GM18907 (cell line): Measurements from ENCODE around the gene METAP1.
A peak's percentile ranks its signal among the peaks of the same experiment; 100 is the strongest.
"Not testable (repeated sequence)": the region's sequence is repeated elsewhere in the genome, so short reads cannot be mapped to it uniquely, and the experiment has no call there.

Experiments
- ATAC-seq: cut with Tn5 transposase; IDR thresholded peaks from one replicate; pipeline ENCODE4 v1.9.1; 2021; ENCODE audit warnings: mild to moderate bottlenecking, moderate library complexity; ENCODE audit not compliant: unreplicated experiment

Gene METAP1

DNA sequence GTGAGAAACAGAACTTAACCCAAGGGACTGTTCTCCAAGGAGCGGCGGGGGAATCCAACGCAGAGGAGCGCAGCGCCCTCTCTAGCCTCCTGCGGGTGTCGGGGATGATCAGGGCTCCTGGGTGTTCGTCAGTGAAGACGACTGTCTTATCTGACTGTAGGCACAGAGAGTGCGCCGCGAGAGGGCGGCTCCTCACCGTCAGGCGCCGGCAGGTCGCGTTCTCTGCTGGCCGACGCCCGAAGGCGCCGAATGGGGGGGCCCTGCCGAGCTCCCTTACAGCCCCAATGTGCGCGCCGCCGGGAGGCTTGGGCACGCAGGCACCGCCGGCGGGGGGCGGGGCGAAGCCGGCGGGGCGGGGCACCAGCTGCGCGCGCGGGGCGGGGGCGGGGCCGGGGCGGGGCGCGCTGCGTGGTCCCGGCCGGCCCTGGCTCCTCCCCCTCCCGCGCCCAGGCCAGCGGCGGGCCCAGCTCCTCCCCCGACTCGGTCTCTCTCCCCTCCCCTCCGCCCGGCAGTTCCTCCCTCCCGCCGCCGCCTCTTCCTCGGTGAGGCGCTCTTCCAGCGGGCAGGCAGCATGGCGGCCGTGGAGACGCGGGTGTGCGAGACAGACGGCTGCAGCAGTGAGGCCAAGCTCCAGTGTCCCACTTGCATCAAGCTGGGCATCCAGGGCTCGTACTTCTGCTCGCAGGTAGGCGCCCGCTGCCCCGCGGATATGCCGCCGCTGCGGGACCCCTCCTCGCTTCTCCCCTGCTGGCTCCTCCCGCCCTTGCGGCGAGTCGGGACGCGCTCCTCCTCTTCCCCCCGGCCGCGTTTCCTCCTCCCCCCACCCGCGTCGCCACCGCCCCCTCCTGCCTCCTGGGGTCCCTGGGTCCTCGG is at the start of gene METAP1:
METAP1 (plus strand) TSS at position 539 of the 873 bp plus-strand sequence; CDS start at position 572, 33 bp downstream.
- ATAC-seq, result peak; percentile 95

DNA sequence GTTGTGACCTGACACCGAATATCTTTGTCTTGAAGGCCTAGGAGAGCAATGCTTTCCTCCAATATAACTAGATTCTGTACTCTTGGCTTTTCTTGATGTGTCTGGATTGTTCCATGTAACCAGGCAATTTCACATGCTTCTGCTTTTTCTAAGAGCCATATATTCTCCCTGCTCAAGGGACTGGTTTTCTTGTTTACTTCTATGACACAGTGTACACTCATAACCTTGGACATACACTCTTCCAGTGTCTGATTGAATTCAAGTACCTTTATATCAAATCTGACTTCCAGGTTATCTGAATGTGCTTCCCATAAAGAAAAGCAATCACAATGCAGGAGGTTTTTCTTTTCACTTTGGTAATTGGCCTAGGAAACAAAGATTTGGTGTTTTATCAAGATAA is 49.2 kb upstream of the METAP1 start:
- no peak for ATAC-seq

DNA sequence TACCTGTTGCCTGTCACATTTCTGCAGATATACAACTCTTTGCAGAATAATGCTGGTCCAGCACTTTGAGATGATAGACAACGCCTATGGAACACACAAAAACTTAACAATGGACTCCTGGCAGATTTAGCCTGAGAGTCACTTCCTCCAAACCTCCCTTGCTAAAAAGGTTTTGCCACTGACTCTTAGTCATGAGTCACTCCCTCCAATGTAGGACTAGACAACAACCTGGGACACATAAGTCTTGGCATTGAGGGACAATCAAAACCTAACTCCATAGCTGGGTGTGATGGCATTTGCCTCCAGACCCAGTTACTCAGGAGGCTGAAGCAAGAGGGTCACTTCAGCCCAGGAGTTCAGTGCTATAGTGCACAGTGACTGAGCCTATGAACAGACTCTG is 44.6 kb upstream of the METAP1 start:
- ATAC-seq, result no peak

DNA sequence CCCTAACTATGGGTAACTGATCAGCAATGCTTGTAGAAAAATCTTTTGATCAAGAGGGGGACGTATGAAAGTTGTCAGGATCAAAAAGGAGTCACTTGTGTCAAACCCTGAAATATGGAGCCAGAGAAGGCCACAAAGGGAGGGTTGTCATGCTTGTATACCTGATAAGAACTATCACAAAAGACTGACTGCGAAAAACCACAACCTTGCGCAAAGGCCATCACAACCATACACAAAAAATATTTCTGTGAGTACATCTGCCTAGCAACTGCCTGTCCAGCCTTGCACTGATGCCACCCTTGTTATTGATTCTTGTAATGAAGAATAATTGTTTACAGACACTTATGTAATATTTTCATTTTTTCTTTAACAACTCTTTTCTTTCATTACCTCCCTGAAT is 43.8 kb upstream of the METAP1 start:
- no peak for ATAC-seq

DNA sequence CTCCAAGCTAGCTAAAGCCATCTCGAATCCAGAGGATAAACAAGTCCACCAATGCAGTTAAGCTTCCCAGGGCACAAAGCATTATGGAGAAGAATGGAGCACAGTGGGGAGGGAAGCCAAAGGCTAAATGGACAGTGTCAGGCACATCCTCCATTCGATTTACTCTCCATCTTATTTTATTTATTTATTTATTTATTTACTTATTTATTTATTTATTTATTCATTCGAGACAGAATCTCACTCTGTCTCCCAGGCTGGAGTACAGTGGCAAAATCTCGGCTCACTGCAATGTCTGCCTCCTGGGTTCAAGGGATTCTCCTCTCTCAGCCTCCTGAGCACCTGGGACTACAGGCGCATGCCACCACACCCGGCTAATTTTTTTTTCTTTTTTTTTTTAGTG is 40.3 kb upstream of the METAP1 start:
- no peak for ATAC-seq

DNA sequence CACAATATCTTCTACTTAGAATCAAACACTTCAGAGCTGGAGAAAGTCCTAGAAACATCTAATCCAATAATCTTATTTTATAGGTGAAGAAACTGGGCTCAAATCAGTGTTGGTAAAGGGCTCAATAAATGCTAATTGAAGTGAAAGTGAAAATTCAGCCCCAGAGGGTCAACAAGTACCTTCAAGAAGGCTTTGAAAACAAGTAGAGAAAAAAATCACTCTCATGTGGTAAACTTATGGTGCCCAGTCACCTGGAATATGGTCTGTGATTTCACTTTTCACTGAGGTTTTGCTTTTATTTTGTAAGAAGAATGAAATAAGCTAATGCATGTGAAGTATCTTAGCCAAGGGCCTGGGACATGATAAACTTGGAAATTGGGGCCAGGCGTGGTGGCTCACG is 37.5 kb upstream of the METAP1 start:
- no peak for ATAC-seq

DNA sequence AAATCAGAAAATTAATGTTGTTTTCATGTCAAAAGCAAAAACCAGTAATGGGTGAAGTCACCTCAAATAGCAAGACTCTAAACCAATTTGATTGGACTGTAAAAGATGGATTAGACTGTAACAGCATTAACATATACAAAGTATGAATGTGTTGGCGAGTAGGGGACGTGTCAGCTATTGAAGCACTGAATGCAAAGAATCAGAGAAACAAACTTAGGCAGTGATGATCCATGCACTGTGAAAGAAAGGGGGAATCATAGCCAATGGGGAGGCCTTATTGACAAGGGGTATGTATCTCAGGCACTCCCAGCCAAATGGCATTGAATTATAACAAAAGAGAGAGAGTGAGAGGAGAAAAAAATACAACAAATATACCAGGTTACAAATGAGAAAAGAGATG is 36.1 kb upstream of the METAP1 start:
- ATAC-seq, result no peak

DNA sequence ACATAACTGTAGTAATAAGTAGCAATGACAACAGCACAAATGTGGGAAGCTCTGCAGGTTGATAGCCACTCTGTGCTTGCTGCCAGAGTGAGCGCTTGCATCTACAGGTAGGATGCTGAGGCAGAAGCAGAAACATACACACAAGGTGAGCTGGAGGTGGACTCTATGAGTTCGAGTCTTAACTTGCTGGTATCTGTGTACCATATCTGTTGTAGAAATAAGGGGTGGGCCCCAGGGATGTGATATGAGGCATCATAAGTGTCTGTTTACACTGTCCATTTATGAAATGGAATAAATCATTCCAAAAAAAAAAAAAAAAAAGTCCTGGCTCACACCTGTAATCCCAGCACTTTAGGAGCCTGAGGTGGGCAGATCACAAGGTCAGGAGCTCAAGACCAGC is 33.8 kb upstream of the METAP1 start:
- no peak for ATAC-seq

DNA sequence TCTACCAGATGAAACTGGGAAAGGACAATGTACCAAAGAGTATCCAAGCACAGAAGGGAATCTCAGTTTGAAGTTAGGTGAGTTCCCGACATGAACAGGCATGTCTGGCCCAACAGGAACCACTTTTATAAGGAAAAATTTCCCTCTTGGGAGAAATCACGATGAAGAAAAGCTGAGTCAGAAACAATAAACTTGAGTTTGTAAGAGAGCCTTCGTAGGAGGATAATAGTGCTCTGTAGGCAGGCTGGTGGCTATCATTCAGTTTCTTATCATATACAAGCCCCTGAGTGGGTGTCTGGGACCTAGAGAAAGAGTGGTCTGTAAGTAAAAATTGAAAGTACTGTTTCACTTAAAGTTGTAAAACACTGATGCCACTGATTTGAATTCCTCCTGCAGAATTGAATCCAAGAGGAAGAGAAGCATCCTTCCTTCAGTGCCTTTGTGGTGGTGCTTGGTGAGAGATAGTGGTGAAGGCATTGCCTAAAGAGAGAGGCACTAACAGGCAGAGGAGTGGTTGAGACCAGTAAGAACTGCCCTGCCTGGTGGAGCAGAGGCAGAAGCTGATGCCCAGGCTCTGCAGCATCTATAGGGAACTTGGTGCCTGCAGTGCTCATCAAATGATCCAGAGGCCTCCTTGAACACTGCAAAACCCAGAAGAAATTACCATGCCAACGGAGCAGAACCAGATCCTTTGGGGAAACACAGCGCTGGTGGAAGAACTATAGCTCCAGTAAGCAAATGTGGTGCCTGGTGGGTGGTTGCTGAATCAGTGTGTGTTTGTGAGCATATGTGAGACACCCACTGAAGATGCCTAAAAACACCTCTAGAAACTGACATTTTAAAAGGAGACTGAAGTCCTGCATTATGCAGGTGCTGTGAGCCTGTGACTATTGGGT is 31.7 kb upstream of the METAP1 start:
- ATAC-seq, result no peak

DNA sequence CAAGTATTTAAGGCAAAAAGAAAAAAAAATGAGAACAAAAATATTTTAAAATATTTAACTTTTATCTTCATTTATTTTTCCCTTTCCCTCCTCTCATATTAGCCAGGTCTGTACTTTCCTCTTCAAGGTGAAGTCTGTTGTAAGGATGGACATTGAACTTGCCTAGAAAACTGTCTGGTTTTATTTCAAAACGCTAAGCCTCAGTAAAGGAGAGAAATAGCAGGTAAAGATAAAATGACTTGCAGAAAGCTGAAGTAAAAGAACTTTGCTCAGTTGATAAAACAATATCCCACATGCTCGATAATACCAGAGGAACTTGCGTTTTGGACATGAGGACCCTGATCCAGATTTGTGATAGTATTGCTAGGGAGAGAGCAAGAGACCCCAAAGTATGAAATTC is 28.6 kb upstream of the METAP1 start:
- ATAC-seq, result no peak

DNA sequence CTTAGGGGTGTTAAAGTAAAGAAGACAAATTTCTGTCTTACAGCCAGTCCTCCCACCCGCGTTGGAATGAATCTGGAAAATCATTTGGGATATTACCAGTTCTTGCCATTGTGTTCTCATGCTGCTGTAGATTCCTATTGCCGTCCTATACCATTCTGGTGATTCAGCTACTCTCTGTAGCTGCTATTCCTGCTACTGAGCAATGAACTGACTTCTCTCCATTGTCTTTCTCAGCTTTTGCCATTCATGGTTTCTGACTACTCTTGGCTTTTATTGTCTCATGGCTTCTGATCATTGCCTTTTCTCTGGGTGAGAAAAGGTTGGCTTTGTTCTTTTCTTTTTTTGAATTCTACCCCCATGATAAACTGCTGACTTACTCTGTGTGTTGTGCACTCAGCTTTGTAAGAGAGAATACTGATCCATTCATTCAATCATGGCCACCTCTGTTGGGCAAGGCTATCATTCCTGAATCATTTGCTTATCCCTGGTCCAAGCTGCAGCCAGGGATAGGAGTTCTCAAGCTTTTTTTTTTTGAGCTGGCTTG is 27.7 kb upstream of the METAP1 start:
- no peak for ATAC-seq

DNA sequence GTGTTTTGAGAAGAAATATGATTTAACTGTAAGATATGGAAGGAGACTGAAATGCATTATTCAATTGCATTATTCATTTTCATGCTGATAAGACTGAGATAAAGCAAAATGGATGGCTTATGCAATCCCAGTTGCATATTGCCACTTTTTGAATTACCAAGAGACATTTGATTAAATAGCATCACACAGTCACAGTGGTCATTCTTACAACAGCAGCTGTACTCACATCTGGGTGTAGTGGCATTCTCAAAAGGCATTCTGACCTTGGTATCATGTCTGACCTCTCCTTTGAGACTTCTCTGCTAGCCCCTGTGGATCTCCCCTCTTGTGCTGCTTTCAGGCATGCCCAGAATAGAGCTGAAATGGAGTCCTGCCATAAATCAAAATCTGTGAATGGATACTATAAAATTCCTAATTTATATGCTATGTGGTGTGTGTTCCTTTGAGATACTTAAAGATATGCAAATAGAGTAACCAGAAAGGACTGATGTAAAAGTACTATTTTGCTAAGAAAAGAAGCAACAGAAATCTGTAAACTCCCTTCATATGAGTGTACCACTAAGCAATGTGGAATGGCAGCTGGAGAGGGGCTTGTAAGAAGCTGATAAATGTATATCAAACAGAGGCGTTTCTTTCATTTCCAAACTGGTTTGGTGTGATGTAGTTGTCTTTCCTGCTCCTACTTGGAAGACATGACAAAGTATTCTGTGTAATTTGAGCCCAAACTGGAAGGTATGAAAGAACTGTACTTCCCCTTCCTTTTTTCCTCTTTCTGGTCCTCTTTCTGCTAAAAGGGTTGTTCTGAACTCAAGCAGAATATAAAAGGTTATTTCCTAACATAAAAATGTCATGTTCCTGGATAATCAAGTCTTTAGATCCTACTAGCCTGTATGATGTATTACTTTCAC is 25.4 kb upstream of the METAP1 start:
- no peak for ATAC-seq

DNA sequence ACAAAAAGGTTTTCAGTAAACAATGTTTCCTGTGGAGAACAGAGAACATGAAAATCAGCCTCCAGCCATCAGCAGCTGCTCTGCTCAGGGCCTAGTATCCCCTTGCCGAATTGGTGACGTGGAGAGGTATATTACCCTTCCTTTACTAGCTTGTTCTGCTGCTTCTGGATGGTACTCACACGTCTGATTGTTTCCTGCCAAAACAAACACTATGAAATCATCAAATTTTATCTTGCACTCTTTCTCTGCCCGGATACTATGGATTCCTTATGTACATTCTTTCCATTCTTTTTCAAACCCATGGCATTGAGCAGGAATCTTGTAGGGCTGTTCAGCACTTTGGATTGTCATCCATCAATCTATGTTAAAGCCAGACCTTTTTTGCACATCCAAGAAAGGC is 18.8 kb upstream of the METAP1 start:
- no peak for ATAC-seq

DNA sequence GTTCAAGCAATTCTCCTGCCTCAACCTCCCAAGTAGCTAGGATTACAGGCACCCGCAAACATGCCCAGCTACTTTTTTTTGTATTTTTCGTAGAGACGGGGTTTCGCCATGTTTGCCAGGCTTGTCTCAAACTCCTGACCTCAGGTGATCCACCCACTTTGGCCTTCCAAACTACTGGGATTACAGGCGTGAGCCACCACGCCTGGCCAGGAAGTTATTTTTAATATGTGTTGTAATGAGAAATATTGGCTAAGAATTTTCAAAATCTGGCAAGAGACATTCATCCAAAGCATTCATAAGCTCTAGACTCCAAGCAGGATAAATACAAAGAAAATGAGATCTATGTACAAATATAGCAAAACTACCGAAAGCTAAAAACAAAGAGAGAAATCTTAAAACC is 18.0 kb upstream of the METAP1 start:
- no peak for ATAC-seq

DNA sequence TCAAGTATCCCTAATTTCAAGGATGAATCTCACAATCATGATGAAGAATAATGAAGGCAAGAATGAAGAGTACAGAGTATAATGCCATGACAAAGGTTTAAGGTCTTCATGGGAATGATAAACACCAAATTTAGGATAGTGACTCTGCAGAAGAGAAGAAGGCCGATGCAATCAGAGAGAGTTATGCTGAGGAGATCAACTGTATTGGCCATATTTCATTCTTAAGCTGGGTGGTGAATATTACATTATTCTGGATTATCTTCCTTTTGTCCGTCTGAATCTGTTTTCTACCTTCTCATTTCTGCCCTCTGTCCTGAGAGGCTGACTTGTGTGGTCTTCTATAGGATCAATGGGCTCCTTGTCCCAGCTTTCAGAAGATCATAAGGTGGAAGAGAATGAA is 7.8 kb upstream of the METAP1 start:
- no peak for ATAC-seq

DNA sequence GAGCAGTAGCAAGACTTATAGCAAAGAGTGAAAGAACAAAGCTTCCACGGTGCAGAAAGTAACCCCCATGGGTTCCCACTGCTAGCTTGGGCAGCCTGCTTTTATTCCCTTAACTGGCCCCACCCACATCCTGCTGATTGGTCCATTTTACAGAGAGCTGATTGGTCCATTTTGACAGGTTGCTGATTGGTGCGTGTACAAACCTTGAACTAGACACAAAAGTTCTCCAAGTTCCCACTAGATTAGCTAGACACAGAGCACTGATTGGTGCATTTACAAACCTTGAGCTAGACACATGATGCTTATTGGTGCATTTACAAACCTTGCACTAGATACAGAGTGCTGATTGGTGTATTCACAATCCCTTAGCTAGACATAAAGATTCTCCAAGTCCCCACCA is 2.7 kb upstream of the METAP1 start:
- ATAC-seq, result not testable (repeated sequence)

DNA sequence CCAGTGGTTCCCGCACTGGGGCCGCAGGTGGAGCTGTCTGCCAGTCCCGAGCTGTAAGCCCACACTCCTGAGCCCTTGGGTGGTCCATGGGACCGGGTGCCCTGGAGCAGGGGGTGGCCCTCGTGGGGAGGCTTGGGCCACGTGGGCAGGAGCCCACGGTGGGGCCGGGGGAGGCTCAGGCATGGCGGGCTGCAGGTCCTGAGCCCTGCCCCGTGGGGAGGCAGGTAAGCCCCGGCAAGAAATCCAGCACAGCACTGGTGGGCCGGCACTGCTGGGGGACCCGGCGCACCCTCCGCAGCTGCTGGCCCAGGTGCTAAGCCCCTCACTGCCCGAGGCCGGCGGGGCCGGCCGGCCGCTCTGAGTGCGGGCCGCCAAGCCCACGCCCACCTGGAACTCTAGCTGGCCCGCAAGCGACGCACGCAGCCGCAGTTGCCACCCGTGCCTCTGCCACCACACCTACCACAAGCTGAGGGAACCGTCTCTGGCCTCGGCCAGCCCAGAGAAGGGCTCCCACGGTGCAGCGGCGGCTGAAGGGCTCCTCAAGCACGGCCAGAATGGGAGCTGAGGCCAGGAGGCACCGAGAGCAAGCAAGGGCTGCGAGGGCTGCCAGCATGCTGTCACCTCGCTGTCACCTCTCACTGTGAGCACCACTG is 2.0 kb upstream of the METAP1 start:
- no peak for ATAC-seq

DNA sequence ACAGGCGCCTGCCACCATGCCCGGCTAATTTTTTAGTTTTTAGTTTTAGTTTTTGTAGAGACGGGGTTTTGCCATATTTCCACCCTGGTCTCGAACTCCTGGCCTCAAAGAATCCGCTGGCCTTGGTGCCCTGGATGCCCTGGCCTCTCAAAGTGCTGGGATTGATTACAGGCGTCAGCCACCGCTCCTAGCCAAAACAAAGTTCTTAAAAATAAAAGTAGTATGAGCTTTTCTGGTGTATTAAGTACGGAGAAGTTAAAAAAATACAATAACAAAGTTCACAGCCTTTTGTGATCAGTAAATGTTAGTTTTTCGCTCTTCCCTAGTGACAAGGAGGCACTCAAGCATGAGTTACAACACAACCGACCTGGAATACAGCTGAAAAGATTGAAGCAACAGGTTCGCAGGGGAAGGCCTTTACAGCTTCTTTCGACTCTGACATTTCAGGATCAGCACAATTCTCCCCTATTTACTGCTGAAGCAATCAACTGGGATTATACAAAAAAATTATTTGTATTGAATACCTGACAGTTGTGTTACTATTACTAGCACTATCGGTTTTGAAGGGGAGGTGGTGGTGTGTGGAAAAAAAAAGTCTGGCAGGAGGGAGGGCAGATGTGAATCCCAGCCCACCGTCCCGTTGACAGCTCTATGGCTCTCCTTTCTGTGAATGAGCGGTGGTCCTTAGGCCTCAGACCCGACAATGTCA is 893 bp upstream of the METAP1 start:
- ATAC-seq, result no peak

DNA sequence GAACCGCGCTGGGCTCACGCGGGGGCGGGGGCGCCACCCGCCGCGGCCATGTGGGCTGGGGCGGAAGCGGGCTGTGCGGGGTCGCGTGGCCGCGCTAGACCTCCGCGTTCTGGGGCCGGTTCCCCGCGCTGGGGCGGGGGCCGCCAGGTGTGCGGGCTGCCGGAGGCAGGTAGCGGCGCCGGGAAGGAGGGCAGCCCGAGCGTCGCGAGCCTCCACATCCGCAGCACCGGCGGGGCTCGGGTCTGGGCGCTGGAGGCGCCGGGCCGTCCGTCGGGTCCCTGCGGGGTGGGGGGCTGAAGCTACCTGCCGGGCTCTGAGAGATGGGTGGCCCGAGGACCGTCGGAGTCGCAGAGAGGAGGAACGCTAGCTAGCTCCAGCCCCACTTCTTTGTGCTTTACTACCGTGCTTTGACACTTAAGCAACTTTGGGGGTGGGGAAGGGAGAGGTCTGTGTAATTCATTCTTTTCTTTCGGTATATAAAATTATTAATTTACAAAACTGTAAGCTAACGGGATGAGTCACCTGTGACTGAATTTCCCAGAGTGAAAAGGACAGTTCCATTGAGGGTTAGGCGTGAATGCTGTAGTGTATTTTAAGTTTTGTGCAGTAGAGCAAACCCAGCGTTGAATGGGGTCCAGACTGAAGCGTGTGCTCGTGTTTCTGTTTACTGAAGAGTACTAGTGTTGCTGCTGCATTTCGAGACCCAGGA is 689 bp downstream of the METAP1 start:
- ATAC-seq, result peak; percentile 20
